Measurements from ENCODE around the gene ZDHHC14. TPM values are rescaled to one million over a fixed set of nuclear protein-coding genes. Genes with fewer than 3 reads are reported as not detected.

The ZDHHC14 gene
- total and polyA plus RNA-seq, 12 donors, result 7.7 to 31.2 (median 15.2) TPM

DNA sequence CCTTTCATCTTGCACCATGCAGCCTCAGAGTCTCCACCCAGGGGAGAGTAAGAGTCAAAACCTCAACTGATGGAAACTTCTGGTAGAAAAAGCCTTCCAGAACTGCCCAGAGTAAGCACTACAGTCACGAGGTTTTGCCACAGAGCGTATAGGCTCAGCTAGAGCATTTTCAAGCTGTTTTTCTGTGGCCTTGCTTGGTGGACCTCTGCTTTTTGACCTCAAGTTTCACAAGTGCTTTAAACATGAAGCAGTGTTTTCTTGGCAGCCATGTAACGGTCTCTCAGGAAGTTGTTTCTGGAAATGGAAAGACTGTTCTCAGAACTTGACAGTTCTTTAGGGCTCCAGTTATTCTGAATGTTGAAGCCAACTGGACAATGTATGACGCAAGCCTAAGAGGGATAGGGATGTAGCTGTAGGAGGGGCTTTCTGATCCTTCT is 146.5 kb downstream of the ZDHHC14 start:
- 48 to 63% methylated on average over 4 of the region's 4 CpGs for WGBS, 2 donors
- DNase-seq (peak in 1 of 2 donors; percentile 51), ATAC-seq (peak; percentile 55 to 85 (median 78))
- no peak overlapping the region for H3K4me3 ChIP-seq
- no peaks in the 10 kb centered on the region for H3K36me3 ChIP-seq
- peak overlapping the region in 7 of 10 donors; percentile 2 to 69 (median 45) for H3K27ac ChIP-seq
- TF ChIP-seq CTCF (IDR thresholded peaks at IDR 0.05), result peak in 1 of 9 donors; percentile 10
- intact Hi-C loops (cut with DNase I), result no loop called here
- peaks cover 0 to 29% (median 11%) of the 10 kb centered on the region in 9 donors for H3K4me1 ChIP-seq
- no peaks in the 10 kb centered on the region for H3K27me3 ChIP-seq
- H3K9me3 ChIP-seq, result no peaks in the 10 kb centered on the region

DNA sequence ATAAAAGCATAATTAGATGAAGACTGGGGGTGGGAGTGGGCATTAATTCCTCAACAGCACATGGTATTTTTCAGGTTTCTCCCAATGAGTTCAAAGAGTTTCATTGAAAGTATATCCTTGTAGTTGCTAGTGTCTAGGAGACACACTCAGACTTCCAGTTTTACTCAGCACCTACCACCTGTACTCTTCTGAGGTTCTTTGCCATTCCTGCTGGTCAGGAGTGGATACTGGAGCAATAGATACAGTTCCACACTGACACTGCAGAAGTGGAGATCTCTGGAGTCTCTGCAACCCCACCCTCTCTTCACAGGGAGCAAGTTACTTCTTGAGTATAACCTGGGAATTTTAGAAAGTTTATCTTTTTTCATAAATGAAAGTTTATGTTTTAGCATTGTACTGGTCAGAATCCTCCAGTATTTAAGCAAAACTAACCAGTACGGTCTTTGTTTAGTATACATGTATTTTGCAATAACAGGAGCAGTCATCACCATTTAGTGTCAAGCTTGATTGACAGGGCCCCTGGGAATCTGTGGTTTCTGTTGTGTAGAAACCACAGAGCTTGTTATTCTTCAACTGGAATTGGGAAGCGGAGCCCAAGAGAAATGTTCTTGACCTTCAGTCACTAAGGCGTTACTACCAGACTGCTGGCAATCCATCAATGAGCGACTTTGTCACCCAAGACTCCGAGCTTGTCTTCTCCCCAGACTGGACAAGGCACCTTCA is 148.1 kb downstream of the ZDHHC14 start:
- Histone ChIP-seq H3K36me3 (no peaks in the 10 kb centered on the region), H3K9me3 (no peaks in the 10 kb centered on the region), H3K27ac (no peak overlapping the region), H3K27me3 (no peaks in the 10 kb centered on the region), H3K4me1 (peaks cover 0 to 34% (median 15%) of the 10 kb centered on the region in 9 donors), H3K4me3 (no peak overlapping the region)
- TF ChIP-seq CTCF (IDR thresholded peaks at IDR 0.05), result no peak
- DNase-seq (no peak), ATAC-seq (no peak)
- intact Hi-C loops (cut with DNase I), result no loop called here
- WGBS, 2 donors, result 89 to 96% methylated on average over 5 of the region's 5 CpGs

DNA sequence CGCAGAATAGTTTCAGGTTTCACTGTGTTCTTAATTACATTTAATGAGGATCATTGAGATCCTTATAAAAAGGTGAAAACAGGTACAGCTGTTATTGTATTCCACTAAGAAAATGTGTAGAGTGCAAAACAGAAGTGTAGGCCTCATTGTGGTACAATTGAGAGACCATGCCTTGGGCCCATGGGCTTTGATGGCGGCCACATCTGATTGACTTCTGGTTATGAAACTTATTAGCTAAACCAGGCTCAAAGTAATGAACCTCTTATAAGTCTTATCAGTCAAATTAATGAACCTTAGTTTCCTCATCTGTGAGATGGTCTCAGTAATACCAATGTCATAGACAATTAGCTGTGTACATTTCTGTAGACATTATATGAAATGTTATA is 148.7 kb downstream of the ZDHHC14 start:
- 97% methylated on average over 2 of the region's 2 CpGs for WGBS, 2 donors
- intact Hi-C loops (cut with DNase I), result no loop called here
- Histone ChIP-seq H3K36me3 (no peaks in the 10 kb centered on the region), H3K9me3 (no peaks in the 10 kb centered on the region), H3K27me3 (no peaks in the 10 kb centered on the region), H3K4me1 (peaks cover 0 to 34% (median 15%) of the 10 kb centered on the region in 9 donors), H3K4me3 (no peak overlapping the region), H3K27ac (no peak overlapping the region)
- TF ChIP-seq CTCF (IDR thresholded peaks at IDR 0.05), result no peak
- no peak for ATAC-seq
- no peak for DNase-seq

- WGBS, 2 donors, result 55 to 65% methylated on average over 4 of the region's 4 CpGs
- intact Hi-C loops (cut with DNase I), result no loop called here
- H3K4me3 ChIP-seq, result no peak overlapping the region
- peaks cover 0 to 38% (median 20%) of the 10 kb centered on the region in 9 donors for H3K4me1 ChIP-seq
- H3K9me3 ChIP-seq, result no peaks in the 10 kb centered on the region
- no peak for ATAC-seq
- no peak for TF ChIP-seq CTCF (IDR thresholded peaks at IDR 0.05)
- no peaks in the 10 kb centered on the region for H3K27me3 ChIP-seq
- no peaks in the 10 kb centered on the region for H3K36me3 ChIP-seq
- DNase-seq, result no peak
- H3K27ac ChIP-seq, result no peak overlapping the region
These were observed 149.1 kb downstream of the ZDHHC14 start for GRCh38 chr6:157530126-157530525.

All from heart right ventricle (tissue), 16 donors.